GM23248 (cell line): ENCODE results near the gene PAFAH1B1.

ENCODE experiments used
- EZH2 ChIP-seq: fragments of 200-600 bp; sonication (generic); IDR thresholded peaks from 2 replicates; pipeline ENCODE4 v1.6.1; 2018; ENCODE audit warnings: antibody characterized with exemption, mild to moderate bottlenecking; ENCODE audit not compliant: insufficient read depth, poor library complexity, severe bottlenecking
- EZH2phosphoT487 ChIP-seq: fragments of 200-600 bp; sonication (generic); IDR thresholded peaks from 2 replicates; pipeline ENCODE4 v1.6.1; 2018; ENCODE audit warnings: antibody characterized with exemption, moderate library complexity, mild to moderate bottlenecking, low read depth; ENCODE audit not compliant: insufficient read depth

- TF ChIP-seq EZH2: no peak
- TF ChIP-seq EZH2phosphoT487: no peak
These were observed 41.8 kb downstream of the PAFAH1B1 start for GRCh38 chr17:2635241-2635640.
